HG03571 (cell line): ENCODE results near the gene PLEK2.

Source experiments
- ATAC-seq: cut with Tn5 transposase; IDR thresholded peaks from one replicate; pipeline ENCODE4 v1.9.1; 2021; ENCODE audit not compliant: unreplicated experiment

The PLEK2 gene

DNA sequence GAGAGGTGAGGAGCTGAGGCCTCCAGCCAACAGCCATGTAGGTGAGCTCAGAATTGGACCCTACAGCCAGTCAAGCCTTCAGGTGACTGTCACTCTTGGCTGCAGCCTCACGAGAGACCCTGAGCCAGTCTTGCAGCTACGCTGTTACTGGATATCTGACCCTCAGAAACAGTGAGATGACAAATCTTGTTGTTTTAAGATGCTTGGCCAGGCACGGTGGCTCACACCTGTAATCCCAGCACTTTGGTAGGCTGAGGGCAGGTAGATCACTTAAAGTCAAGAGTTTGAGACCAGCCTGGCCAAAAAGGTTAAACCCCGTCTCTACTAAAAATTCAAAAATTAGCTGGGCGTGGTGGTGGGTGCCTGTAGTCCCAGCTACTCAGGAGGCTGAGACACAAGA, 6.2 kb downstream of the PLEK2 start:
- ATAC-seq = no peak

DNA sequence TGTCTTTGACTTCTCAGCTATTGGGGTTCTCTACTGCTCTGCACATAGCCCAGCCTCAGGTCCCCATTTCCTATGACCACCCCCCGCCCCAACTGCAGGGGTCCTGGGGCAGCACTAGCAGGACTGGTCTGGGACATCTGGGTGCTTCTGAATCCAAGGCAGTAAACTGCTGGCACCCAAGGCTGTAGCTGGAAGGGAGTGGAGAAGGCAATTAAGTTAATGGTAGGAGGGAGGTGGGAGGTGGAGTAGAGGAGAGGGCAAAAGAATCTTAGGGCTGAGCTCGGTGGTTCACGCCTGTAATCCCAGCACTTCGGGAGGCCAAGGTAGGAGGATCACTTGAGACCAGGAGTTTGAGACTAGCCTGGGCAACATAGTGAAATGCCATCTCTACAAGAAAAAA, 11.5 kb downstream of the PLEK2 start:
- ATAC-seq = no peak

DNA sequence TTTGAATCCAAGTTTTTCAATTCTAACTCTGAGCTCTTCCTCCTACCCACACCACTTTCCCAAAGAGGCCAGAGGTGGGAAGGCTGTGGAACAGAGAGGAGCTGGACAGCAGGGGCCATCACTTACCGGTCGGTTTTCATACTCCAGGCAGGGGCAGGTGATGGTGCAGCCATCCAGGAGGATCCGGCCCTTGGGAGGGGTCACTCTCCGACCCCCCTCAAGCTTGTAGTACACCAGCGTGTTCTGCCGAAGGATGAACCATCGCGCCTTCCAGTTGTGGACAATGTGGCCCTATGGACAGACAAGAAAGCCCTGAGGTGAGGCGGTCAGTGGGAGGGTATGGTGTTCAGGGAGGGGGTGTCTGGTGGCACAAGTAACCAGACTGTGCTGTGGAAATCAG, 14.4 kb downstream of the PLEK2 start:
- no peak for ATAC-seq

DNA sequence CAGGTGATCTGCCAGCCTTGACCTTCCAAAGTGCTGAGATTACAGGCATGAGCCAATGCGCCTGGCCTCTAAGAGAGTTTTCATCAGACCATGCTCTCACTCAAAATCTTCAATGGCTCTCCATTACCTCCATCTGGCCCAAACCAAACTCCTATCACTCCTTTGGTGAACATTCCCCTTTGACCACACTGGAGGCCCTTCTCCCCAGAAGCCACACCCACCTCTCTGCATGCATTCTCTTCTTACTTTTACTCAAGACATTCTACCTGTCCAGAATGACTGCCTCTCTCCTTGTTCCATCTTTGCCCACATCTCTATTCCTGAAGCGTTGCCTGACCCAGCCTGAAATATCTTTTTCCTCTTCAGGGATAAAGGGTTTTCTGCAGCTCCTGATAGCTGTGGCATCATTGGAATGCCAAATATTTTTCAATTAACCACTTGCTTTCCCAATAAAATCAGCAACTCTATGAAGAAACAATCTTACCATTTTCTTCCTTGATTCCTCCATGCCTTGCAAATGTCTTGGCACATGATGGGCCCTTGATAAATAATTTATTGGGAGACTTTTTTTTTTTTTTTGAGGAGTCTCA, 15.5 kb downstream of the PLEK2 start:
- no peak for ATAC-seq

DNA sequence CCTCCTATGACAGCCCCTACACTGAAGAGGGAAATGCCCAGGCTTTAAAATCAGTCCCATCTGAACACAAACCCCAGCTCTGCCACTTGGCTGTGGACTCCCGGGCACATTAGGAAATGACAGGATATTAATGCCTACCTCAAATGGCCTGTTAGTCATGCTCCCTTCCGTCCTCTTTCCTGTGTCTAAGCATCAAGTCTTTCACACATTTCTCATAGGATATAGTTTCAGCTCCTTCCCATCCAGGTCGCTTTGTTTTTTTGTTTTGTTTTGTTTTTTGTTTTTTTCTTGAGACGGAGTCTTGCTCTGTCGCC, 16.1 kb downstream of the PLEK2 start:
- ATAC-seq = no peak

DNA sequence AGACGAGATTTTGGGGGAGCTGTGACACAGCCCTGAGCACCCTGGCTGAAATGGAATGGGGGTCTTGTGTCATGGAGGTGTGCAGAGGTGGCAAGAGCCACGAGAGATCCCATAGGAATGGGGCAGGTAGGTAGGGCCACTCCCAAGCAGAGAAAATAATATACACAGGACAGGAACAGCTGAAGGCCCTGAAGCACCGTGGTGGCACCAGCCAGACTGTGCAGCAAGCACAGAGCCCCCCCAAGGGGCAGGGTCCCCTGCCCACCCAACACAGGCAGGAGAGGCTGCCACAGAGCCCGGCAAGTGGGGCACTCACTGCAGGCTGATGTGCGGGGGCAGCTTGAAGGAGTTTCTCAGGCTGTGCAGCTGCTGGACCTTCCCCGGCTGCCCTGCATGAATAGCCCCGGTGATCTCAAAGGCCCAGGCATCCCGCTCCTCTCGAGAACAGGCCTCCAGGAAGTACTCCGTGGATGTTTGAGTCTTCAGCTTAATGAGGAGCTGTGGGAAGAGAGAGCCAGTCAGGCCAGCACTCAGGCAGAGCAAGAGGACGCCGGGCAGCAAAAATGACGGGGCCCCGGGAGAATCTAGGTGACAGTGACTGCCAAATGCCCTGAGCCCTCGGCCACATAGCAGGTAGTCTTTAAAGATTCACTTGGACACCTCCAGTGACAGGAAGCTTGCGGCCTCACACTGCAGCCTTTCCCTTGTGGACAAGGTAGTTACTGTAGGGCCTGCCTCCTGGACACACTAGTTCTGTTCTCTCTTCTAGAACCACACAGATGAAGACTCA, 16.7 kb downstream of the PLEK2 start:
- no peak for ATAC-seq

DNA sequence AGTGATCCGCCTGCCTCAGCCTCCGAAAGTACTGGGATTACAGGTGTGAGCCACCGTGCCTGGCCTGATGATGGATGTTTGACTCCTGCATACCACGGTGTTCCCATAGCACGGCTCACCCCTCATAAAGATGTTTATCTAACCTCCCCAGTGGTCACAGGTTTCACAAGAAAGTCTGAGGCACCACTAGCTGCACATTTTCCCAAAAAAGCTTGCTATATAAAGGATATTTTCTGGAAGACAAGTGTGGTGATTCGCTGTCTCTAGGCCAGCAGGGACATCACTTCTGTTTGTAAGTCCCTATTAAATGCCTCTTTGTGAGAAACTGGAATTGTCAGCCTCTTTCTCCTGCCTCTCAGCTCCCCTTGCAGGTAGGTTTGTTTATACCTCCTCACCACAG, 18.3 kb downstream of the PLEK2 start:
- no peak for ATAC-seq

DNA sequence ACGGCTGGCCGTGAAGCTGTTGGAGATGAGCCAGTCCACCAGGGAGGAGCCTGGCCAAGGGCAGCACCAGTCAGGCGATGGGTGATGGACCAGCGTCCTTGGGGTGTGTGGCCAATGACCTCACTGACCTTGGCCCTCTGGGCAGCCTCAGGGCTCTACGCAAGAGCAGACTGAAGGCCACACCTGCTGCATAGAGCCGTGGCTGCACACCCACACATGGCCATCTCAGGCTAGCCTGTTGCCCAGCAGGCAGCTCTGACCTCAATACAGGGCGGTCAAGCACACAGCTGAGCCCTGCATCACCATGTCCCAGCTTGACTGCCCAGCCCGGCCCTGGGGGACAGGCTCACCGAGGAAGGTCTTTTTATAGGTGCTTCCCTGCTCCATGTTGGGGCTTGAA, 19.2 kb downstream of the PLEK2 start:
- ATAC-seq = no peak

DNA sequence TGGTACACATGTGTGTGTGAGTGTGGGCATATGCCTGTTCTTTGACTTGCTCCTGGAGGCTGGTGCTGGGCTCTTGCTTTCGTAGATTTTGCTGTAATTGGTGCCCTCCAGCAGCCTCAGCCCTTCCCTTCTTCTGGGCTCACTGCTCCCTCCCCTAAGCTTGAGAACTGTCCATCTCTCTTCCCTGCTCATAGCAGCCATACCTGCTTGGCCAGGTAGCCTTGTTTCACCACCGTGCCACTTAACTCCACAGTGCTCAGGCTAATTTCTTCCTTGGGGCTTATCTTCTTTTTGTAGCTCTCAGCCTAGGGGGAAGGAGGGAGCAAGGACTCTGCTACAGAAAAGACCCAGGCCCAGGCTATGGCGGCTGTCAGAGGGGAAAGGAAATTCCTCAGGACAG, 19.8 kb downstream of the PLEK2 start:
- no peak for ATAC-seq

DNA sequence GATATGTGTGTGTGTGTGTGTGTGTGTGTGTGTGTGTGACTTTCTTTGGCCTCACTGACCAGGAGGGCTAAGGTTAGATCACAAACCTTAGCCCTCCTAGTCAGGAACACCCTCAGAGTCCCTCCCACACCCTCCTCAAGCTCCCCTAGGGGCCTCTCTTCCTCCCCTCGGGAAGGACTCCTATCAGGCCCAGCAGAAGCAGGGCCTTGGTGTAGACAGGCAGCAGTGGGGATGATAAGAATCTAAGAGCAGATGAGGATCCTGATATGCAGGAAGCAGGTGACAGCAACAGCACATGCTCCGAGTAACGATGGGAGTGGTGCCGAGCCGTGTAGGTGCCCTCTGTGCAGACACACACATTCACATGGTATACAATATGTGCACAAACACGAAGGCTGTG, 20.7 kb downstream of the PLEK2 start:
- no peak for ATAC-seq

DNA sequence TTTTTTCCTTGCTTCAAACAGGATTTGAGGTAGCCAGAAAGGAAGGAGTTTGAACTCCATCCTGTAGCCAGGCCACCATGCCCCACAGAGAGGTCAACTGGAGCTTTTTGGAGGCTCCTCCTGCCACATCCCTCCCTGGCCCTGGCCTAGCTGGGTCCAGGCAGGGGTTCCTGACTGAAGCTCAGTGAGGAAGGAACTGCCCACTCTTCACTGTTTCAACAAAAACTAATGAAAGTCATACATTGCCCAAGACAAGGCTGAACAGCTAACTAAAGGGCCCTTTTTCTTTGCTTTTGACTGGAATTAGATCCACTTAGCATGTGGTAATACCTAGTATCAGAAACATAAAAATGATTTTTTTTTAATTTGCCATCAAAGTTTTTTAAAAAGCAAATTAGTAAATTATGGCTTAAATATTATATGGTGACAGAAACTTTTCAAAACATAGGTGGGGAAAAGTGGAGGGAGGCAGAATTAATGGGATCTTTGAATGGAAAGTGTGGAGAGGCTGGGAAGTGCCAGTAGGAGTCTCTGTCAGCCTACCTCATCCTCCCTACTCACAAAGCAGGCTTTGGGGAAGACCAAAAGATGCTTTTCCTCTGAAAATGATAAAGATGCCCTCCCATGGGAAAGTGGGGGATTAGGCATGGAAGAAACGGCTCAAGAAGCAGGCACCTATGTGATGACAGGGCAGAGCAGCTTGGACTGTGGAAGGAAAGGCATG, 22.0 kb downstream of the PLEK2 start:
- no peak for ATAC-seq

DNA sequence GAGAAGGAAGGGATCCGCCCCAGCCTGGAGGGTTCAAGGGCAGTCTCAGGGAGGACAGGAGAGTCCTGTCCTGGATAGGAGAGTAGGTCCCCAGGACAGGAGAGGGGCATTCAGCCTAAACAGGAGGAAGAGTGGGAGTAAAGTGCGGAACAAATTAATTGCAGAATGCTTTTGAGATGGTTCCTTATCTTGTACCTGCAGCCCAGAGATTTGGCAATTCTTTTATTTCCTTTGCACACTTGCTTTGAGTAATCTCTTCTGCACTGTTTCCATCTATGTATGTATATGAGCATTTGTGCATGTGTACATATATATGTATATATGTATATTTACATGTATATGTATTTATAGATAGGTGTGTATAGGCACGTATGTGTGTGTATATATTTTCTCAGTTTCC, 22.7 kb downstream of the PLEK2 start:
- no peak for ATAC-seq

DNA sequence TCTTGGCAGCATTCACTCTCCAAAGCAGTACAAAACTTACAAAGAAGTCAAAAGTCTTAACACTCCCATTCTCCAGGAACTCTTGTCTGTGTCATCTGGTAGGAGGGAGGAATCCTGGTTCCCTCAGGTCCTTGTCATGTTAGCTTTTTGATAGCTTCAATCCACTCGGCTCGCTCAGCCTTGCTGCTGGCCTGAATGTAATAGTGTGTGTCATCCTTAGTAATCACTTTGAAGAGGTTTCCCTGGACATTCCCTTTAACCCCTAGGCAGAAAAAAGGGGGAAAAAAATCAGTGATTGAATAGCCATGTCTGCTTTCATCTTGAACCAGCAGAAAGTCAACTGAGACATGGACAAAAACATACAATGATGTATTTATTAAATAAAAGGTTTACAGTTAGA, 24.8 kb downstream of the PLEK2 start:
- no peak for ATAC-seq

DNA sequence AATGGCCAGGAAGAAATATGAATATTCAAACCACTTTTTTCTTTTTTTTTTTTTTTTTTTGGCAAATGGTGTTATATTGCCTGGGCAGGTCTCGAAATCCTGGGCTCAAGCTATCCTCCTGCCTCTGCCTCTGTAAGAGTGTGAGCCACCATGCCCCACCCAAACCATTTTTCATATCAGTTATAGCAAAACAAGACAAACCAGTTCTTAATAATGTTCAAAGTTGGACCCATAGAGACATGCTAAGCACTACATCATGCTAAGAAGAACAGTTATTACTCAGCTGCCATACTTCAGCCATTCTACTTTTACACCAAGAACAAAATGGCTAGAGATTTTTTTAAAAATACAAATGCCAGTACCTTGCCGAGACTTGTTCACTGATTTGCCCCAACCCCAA, 26.3 kb downstream of the PLEK2 start:
- no peak for ATAC-seq

DNA sequence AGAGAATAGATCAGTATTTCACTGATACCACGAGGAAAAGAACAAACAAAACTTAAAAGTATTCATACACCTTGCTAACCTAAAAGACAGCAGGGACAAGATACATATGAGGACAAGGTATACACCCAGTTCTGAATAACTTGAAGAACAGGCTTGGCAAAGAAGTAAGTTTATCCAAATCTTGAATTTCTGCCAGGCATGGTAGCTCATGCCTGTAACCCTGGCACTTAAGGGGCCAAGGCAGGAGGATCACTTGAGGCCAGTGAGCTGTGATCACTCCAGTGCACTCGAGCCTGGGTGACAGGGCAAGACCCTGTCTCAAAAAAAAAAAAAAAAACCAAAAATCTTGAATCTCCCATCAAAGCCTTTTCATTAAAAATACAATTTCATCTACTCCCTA, 26.8 kb downstream of the PLEK2 start:
- ATAC-seq = no peak

DNA sequence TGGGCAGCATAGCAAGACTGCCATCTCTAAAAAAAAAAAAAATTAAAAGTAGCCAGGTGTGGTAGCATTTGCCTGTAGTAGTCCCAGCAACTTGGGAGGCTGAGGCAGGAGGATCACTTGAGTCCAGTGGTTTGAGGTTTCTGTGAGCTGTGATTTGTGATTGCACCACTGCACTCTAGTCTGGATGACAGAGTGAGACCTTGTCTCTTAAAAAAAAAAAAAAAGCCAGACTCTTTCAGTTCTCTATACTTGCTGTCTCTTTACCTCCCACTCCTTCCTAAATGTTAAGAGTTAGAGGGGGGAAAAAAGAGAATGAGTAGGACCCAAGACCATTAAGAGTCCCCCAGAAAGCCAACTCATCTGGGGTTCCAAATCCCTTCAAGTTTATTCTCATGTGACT, 34.0 kb downstream of the PLEK2 start:
- no peak for ATAC-seq

DNA sequence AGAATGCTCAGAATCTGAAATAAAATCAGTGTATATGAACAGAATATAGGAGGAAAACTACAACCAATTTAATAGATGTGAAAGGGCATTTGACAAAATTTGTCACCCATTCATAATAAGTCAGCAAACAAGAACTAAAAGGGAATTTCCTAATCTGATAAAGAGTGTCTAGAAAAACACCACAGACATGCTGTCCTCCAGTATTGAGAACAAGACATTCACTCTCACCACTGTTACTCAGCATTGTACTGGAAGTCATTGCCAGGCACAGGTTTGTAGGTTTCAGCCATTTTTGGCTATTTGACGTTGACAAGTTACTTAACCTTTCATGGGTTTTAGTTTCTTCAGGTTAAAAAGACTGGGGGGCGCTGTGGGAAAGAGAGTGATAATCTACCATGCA, 38.6 kb downstream of the PLEK2 start:
- no peak for ATAC-seq

DNA sequence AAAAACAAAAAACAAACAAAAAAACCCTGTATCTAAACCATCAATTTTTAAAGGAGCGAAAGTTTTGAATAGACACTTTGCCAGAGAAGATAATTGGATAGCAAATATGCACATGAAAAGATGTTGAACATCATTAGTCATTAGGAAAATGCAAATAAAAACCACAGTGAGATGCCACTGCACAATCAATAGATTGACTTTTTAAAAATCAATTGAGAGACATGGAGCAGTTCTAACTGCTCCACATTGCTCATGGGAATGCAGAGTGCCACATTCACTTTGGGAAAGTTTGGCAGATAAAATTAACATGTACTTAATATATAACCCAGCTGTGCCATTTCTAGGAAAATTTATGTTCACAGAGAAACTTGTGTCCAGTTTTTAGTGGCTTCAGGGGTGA, 39.1 kb downstream of the PLEK2 start:
- ATAC-seq = no peak

DNA sequence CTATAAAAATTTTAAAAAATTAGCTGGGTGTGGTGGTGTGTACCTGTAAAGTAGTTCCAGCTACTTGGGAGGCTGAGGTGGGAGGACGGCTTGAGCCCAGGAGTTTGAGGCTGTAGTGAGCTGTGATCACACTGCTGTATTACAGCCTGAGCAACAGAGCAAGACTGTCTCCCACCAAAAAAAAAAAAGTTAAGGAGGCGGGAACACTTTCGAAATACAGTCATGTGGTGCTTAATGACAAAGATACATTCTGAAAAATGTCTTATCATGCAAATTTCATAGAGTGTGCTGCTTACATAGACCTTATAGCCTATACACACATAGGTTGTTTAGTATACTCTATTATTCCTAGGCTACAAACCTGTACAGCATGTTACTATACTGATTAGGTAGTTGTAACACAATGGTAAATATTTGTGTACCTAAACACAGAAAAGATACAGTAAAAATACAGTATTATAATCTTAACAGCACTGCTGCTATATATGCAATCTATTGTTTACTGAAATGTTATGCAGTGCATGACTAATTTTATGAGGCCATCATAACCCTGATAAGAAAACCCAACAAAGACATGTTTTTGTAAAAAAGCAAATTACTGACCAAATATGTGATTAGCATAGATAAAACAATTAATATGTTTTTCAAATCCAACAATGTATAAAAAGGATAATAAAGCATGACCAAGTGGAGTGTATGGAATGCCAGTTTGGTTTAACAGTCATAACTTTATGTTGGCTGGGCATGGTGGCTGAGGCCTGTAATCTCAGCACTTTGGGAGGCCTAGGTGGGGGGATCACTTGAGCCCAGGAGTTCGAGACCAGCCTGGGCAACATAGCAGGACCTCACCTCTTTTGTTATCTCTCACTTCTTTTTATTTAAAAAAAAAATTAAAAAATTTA, 40.5 kb downstream of the PLEK2 start:
- ATAC-seq = no peak

DNA sequence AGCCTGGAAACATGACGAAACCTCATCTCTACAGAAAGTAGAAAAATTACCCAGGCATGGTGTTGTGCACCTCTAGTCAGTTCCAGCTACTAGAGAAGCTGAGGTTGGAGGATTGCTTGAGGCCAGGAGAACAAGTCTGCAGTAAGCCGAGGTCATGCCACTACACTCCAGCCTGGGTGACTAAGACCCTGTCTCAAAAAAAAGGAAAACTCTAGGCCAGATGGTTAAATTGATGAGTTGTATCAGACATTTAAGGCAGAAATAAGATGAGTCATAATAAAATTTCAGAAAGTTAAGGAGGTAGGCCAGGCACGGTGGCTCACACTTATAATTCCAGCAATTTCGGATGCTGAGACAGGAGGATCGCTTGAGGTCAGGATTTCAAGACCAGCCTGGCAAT, 41.1 kb downstream of the PLEK2 start:
- ATAC-seq = no peak

DNA sequence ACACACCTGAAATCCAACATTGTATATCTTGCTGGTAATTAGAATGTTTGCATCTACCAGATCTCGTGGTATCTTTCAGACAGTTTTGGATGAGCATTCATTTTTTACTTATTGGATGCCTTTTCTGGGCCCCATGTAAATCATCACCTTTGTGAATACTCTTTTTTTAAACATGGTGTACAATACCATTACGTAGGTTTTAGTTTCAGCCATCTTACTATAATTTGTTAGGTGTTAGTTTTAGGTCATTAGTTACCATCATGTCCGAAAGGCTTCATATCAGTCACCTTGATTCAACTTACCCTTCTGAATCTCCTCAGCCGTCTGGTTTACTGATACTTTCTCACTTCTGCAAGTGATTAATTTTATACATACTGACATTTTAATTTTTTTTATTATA, 46.5 kb downstream of the PLEK2 start:
- no peak for ATAC-seq
